GM20431 (cell line): Measurements from ENCODE around the gene HOXA11.

Source experiments
- in situ Hi-C: fragments of 300-500 bp; cut with MseI, MboI; formaldehyde crosslinking; loops from one replicate; pipeline ENCODE4 v1.15.0; 2020; ENCODE audit warnings: low sequenced_read_pairs; ENCODE audit not compliant: unreplicated experiment

The HOXA11 gene

GRCh38 chr7:27185013-27185853 lies at the start of gene HOXA11:
Gene HOXA11, minus strand, starts transcription at chr7:27185232. Its CDS starts 88 bp downstream, at chr7:27185144.
- in situ Hi-C loops, result no loop called here

- in situ Hi-C loops, result no loop called here
These were observed 44.4 kb upstream of the HOXA11 start for GRCh38 chr7:27229448-27229847.

- in situ Hi-C loops, result loop anchor here (25.0 kb wide), 1 partner anchor 337 kb away; no protein-coding TSS in a partner anchor
These were observed 40.2 kb upstream of the HOXA11 start for GRCh38 chr7:27224983-27225934.

- in situ Hi-C loops, result loop anchor here (25.0 kb wide), 1 partner anchor 338 kb away; no protein-coding TSS in a partner anchor
These were observed 39.0 kb upstream of the HOXA11 start for GRCh38 chr7:27223941-27224575.

GRCh38 chr7:27221201-27221797 lies 36.3 kb upstream of the HOXA11 start:
- in situ Hi-C loops, result loop anchor here (25.0 kb wide), 1 partner anchor 341 kb away; no protein-coding TSS in a partner anchor

- in situ Hi-C loops, result loop anchor here (25.0 kb wide), 1 partner anchor 342 kb away; no protein-coding TSS in a partner anchor
These were observed 35.5 kb upstream of the HOXA11 start for GRCh38 chr7:27220440-27220955.

- in situ Hi-C loops, result loop anchor here (25.0 kb wide), 1 partner anchor 342 kb away; no protein-coding TSS in a partner anchor
These were observed 34.8 kb upstream of the HOXA11 start for GRCh38 chr7:27219821-27220220.

- in situ Hi-C loops, result loop anchor here (25.0 kb wide), 1 partner anchor 344 kb away; no protein-coding TSS in a partner anchor
These were observed 32.9 kb upstream of the HOXA11 start for GRCh38 chr7:27217951-27218350.

GRCh38 chr7:27215356-27215755 lies 30.3 kb upstream of the HOXA11 start:
- in situ Hi-C loops, result loop anchor here (25.0 kb wide), 1 partner anchor 347 kb away; no protein-coding TSS in a partner anchor

- in situ Hi-C loops, result loop anchor here (25.0 kb wide), 1 partner anchor 348 kb away; no protein-coding TSS in a partner anchor
These were observed 29.4 kb upstream of the HOXA11 start for GRCh38 chr7:27214239-27214950.

- in situ Hi-C loops, result loop anchor here (25.0 kb wide), 1 partner anchor 349 kb away; no protein-coding TSS in a partner anchor
These were observed 28.6 kb upstream of the HOXA11 start for GRCh38 chr7:27213433-27214238.

GRCh38 chr7:27212497-27213432 lies 27.7 kb upstream of the HOXA11 start:
- in situ Hi-C loops, result loop anchor here (25.0 kb wide), 1 partner anchor 350 kb away; no protein-coding TSS in a partner anchor

- in situ Hi-C loops, result loop anchor here (25.0 kb wide), 1 partner anchor 351 kb away; no protein-coding TSS in a partner anchor
These were observed 26.8 kb upstream of the HOXA11 start for GRCh38 chr7:27211764-27212204.

GRCh38 chr7:27211084-27211446 lies 26.0 kb upstream of the HOXA11 start:
- in situ Hi-C loops, result loop anchor here (25.0 kb wide), 1 partner anchor 351 kb away; no protein-coding TSS in a partner anchor

GRCh38 chr7:27210441-27211083 lies 25.5 kb upstream of the HOXA11 start:
- in situ Hi-C loops, result loop anchor here (25.0 kb wide), 1 partner anchor 352 kb away; no protein-coding TSS in a partner anchor
